HG03039 (cell line): ENCODE measurements around the gene OSBPL7.

Experiments used
- ATAC-seq: cut with Tn5 transposase; IDR thresholded peaks from one replicate; pipeline ENCODE4 v1.9.1; 2021; ENCODE audit warnings: mild to moderate bottlenecking, moderate library complexity; ENCODE audit not compliant: unreplicated experiment

OSBPL7 gene

DNA sequence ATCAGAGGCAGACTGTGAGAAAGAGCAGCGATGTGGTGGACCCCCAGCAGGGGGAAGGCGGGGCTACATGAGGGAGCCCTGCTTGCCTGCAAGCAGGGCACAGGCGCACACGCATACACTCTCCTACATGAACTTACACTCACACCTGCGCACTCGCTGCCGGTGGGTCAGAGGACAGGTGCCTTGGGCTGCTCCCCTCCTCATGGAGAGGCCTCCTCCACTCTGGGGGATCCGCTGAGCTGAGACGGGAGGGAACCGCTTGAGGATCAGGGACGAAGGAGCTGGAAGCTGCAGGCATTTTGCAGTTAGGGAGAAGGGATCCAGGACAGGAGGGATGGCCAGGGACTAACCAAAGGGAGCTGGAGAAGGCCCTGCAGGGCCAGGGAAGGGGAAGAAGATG, 14.2 kb downstream of the OSBPL7 start:
- ATAC-seq, result no peak

DNA sequence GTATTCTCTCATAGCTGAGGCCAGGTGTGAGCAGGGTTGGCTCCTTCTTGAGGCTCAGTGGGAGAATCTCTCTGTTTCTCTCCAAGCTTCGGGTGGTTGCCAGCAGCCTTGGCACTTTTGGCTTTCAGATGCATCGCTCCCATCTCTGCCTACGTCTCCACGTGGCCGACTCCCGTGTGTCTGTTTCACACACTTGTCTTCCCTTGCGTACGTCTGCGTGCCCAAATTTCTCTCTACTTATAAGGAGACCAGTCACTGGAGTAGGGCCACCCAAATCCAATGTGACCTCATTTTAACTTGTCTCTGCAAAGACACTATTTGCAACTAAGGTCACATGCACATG, 14.7 kb downstream of the OSBPL7 start:
- no peak for ATAC-seq

DNA sequence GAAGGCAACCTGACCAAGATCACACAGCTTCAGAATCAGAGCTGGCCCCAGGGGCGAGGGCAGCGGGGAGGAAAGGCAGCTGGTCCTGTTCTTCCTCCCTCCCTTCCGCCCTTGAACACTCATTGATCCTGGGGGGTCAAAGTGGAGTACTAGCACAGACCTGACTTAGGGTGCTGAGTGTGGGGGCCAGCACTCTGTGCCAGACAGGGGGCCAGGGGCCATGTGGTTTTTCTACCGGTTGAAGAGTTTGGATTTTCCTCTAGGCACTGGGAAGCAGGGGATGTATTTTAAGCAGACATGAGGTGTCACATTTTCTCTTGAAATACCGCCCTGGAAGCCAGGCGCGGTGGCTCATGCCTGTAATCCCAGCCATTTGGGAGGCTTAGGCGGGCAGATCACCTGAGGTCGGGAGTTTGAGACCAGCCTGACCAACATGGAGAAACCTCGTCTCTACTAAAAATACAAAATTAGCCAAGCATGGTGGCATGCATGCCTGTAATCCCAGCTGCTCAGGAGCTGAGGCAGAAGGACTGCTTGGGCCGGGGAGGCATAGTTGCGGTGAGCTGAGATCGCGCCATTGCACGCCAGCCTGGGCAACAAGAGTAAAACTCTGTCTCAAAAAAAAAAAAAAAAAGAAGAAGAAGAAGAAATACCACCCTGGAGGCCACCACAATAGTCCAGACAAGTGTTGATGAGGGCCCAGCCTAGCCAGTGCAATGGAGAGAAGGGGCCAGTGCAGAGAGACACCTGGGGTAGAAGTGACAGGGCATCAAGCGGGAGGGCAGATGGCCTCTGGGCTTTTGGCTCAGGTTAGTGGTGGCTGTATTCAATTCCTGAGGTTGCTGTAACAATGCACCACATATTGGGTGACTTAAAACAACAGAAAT, 15.3 kb downstream of the OSBPL7 start:
- no peak for ATAC-seq

- no peak for ATAC-seq
Observed at GRCh38 chr17:47804461-47804860, 17.1 kb downstream of the OSBPL7 start.

DNA sequence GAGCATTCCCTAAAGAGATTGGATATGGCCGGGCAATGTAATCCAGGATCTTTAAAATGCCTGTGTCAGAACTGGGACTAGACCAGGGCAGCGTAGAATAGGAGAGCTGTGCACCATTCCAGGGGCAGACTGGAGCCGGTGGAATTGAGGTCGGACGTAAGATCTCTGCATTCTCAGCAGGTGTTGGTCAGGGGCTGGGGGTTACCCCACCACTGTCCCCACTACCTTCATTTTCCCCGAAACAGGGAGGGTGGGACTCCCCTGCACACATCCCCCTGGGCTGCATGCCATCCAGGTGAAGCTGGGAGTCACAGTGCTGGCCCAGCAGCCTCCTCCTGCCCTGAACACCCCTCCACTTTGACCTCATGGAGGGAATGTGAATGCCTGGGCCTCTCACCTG, 17.8 kb downstream of the OSBPL7 start:
- ATAC-seq, result no peak

GRCh38 chr17:47803201-47803600, 18.4 kb downstream of the OSBPL7 start:
- no peak for ATAC-seq

- no peak for ATAC-seq
Observed at GRCh38 chr17:47802341-47803022, 19.1 kb downstream of the OSBPL7 start.

- no peak for ATAC-seq
Observed at GRCh38 chr17:47801906-47802305, 19.7 kb downstream of the OSBPL7 start.

GRCh38 chr17:47801176-47801765, 20.3 kb downstream of the OSBPL7 start:
- no peak for ATAC-seq

DNA sequence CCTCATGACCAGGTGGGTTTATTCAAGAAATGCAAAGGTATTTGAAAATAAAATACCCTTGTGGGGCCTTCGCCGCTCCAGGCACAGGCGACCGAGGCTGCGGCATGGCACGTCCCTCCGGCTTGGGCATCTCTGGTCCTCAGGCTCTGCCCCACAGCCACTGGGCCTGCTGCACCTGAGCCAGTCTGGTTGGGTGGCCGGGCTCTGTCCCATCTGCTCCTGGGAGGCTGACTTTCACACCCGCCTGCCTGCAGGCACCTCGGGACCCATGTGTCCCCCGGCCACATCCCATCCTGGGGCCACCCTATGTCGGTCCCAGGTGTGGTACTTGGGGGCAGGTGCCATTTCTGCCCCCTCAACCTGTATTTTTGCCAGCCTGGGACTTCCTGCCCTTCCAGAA, 20.9 kb downstream of the OSBPL7 start:
- ATAC-seq, result no peak

GRCh38 chr17:47797797-47798196, 23.8 kb downstream of the OSBPL7 start:
- ATAC-seq, result no peak

GRCh38 chr17:47792979-47793378, 28.6 kb downstream of the OSBPL7 start:
- no peak for ATAC-seq

- no peak for ATAC-seq
Observed at GRCh38 chr17:47792457-47792856, 29.1 kb downstream of the OSBPL7 start.

DNA sequence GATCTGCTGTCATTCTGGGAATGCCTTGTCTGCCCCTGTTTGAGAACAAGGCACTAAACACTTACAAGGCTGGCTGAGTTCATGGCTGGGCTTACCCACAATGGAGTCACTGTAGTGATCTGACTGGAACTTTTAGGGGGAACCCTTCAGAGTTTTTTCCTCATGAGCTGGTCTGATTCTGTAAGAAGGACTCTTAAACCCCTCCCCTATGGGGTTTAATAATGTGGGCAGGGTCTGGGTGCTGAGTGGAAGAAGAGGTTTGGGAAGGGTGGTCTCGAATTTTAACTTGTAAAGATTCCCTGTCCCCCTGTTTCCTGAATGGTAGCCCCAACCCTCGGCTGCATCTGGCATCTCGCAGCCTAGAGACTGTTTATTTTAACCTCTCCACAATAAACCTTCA, 30.6 kb downstream of the OSBPL7 start:
- no peak for ATAC-seq

- no peak for ATAC-seq
Observed at GRCh38 chr17:47789611-47790561, 31.7 kb downstream of the OSBPL7 start.

DNA sequence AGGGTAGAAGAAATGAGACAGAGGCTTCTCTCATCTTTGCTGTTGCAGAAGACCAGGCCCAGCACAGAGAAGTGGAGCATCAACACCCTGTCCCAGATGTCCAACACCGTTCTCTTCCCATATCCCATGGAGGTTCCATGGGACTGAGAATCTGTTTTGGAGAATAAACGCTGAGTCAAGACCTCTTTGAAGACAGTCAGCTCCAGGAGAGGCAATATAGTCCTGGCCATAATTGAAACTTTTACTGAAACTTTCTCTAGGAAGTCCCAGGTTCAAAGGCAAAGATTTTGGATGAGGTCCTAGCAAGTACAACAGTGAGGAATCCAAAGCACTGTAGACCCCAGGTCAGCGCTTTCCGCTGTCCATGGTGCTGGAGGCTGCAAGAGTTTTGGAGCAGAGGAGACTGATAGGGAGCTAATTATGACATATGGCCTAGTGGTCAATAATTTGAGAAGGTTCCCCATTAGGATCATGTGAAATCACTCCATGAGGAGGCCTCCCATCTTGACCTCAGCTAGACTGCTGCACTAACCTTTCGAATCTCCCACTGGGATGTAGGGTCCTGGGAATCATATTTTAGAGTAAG, 36.0 kb downstream of the OSBPL7 start:
- ATAC-seq, result no peak

DNA sequence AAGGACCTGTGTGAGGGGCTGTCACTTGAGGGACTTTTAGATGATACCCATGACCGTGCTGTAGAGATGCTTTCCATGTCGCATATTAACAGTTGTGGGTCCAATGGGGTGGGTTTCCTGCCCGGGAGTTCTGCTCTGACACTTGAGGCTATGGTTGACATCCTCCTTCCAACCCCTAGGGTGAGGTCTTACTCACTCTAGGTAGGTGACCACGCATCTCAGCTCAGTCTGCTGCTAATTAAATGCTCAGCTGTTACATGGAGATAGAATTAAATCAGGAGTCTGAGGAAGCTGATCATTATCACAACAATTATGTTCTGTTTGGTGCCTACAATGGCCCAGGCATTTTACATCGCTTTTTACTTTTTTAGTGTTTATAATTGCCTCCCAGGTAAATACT, 40.2 kb downstream of the OSBPL7 start:
- no peak for ATAC-seq

DNA sequence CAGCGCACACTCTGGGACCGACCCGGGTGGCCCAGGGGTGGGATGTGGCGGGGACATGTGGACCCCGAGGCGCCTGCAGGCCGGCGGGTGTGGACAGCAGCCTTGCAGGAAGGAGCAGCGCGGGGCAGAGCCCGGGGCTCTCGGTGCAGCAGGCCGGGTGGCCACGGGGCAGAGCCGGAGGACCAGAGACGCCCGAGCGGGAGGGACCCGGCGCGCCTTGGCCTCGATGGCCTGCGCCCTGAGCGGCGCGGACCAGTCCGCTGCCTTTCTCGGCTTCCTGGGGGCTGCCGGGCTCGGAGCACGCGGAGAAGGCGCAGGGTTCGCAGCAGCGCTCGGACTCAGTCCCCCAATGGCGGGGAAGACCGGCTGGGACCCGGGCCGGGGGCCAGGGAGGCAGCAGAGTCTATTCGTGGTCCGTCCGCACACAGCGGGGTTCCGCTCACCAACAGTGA, 43.4 kb downstream of the OSBPL7 start:
- ATAC-seq, result no peak

DNA sequence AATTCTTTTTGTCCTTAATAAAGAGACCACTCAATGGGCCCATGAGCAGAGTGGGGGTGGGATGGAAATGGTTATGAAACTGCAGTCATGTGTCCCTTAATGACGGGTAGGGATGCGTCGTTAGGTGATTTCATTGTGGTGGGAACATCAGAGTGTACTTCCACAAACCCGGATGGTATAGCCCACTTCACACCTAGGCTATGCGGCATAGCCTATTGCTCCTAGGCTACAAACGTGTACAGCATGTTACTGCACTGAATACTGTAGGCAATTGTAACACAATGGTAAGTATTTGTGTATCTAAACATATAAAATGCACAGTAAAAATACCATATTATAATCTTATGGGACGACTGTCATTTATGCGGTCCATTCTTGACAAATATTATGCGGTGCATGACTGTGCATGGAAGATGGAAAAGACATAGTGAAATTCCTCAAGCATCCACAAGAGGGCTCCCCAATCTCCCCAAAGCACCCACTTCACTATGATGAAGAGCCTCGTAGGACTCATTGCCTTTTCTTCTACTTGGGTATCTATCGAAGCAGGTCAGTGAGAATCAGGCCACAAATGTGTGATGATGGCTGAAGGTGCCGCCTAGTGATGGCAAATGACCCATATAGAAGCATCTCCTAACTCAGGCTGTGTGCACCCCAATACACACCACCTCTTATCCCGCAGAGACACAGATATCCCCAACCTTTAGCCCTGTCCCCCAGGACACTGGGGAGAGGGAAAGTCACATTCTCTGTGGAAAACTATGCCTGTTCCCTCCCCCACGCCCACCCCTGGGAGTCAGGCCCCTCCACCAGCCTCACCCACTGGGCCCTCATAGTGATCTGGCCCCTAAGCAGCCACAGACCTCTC, 45.0 kb downstream of the OSBPL7 start:
- no peak for ATAC-seq
